Kidney (tissue), 14 donors: ENCODE data around the gene ZNF888. TPM values are rescaled to one million over a fixed set of nuclear protein-coding genes. Genes with fewer than 3 reads are reported as not detected.
"Not testable (repeated sequence)": the region's sequence is repeated elsewhere in the genome, so short reads cannot be mapped to it uniquely, and the experiment has no call there.

Source experiments
- DNase-seq, 5 donors: peaks; one replicate each; pipeline ENCODE4 v3.0.0-alpha.2; 2013 to 2020
- FAIRE-seq: peaks from 2 replicates; lab custom pipeline; 2012; peaks lifted over from hg19 to GRCh38; lab: Jason Lieb, UNC
- H3K27ac ChIP-seq, 2 donors: one replicate each; pipeline ENCODE4 v1.7.0; 2013; ENCODE audit warnings: low read depth in 2 of 2, low read length in 2 of 2, inconsistent platforms in 1 of 2
- H3K27me3 ChIP-seq: one replicate; pipeline ENCODE4 v1.7.1; 2013; ENCODE audit warnings: low read length, inconsistent platforms; ENCODE audit not compliant: control insufficient read depth, insufficient read depth
- H3K36me3 ChIP-seq, 3 donors: one replicate each; pipeline versions ENCODE4 v1.7.0 to v1.7.1; 2013; ENCODE audit warnings: low read length in 3 of 3, control low read depth in 1 of 3, inconsistent platforms in 1 of 3; ENCODE audit not compliant: insufficient read depth in 3 of 3, control insufficient read depth in 2 of 3
- H3K4me1 ChIP-seq, 3 donors: one replicate each; pipeline versions ENCODE4 v1.7.0 to v1.7.1; 2013; ENCODE audit warnings: low read length in 3 of 3, inconsistent platforms in 1 of 3, low read depth in 1 of 3; ENCODE audit not compliant: control insufficient read depth in 2 of 3, insufficient read depth in 2 of 3
- H3K4me3 ChIP-seq, 3 donors: one replicate each; pipeline versions ENCODE4 v1.7.0 to v1.8.1; 2013; ENCODE audit warnings: low read length in 3 of 3, control low read depth in 1 of 3, inconsistent platforms in 1 of 3
- H3K9ac ChIP-seq, 3 donors: one replicate each; pipeline versions ENCODE4 v1.7.0 to v1.7.1; 2013; ENCODE audit warnings: low read length in 3 of 3, control low read depth in 1 of 3, inconsistent platforms in 1 of 3
- H3K9me3 ChIP-seq, 3 donors: one replicate each; pipeline versions ENCODE4 v1.7.0 to v1.7.1; 2013; ENCODE audit warnings: low read length in 3 of 3, control low read depth in 1 of 3, inconsistent platforms in 1 of 3; ENCODE audit not compliant: control insufficient read depth in 2 of 3, insufficient read depth in 1 of 3
- CTCF ChIP-seq: IDR thresholded peaks from 3 replicates; pipeline ENCODE4 v1.5.1; 2012; ENCODE audit warnings: mild to moderate bottlenecking, moderate library complexity, borderline replicate concordance; ENCODE audit not compliant: insufficient read depth; ENCODE audit errors: extremely low read depth
- intact Hi-C: fragments of 100-400 bp; cut with DNase I; formaldehyde crosslinking; loops from one replicate; pipeline ENCODE4 v1.11.1; 2022
- polyA plus RNA-seq: library from polyadenylated mRNA; stranded (reverse); fragments of 350-450 nt; fragmentation: Illumina TruSeq; extraction: RNeasy Lipid Tissue Mini Kit (QIAGEN cat#74804); gene quantifications from one replicate; pipeline ENCODE4 v1.2.3, GENCODE V29; 2014; ENCODE audit warnings: low read depth, low replicate concordance; ENCODE audit not compliant: insufficient read depth
- total RNA-seq: library from RNA; stranded (reverse); fragmentation: NEBNext Ultra II Directional; extraction: Animal tissue kit (Norgen Biotek cat#: 25700); gene quantifications from one replicate; pipeline ENCODE4 v1.2.1, GENCODE V29; 2021
- donor health status: control.
- donor health status: control.
- donor health status: control.
- donor health status: control.
- donor health status: control.
- donor health status: DM: yes; HTN: yes; CAD: no.
- donor health status: Normal renal cell carcinoma (clear cell type).

Gene ZNF888
- total and polyA plus RNA-seq, 2 donors from 2014 or later, result 3.4 to 22.6 TPM

GRCh38 chr19:52901842-52902241 lies 21.4 kb downstream of the ZNF888 start:
- intact Hi-C loops, result no loop called here
- TF ChIP-seq CTCF, result no peak
- Histone ChIP-seq H3K4me3 (no peak overlapping the region), H3K27me3 (no peaks in the 10 kb centered on the region), H3K27ac (no peak overlapping the region), H3K9ac (no peak overlapping the region), H3K4me1 (peaks cover 0 to 6% (median 0%) of the 10 kb centered on the region in 3 donors), H3K36me3 (peaks cover 0 to 4% (median 3%) of the 10 kb centered on the region in 3 donors), H3K9me3 (peaks cover 0 to 2% (median 0%) of the 10 kb centered on the region in 3 donors)
- FAIRE-seq, result no peak
- DNase-seq, result peak in 1 of 5 donors; percentile 24

GRCh38 chr19:52898596-52898995 lies 24.6 kb downstream of the ZNF888 start:
- H3K36me3 ChIP-seq, intact Hi-C loops, FAIRE-seq, H3K9ac ChIP-seq, H3K4me1 ChIP-seq, H3K4me3 ChIP-seq, H3K27me3 ChIP-seq, H3K9me3 ChIP-seq: not testable (repeated sequence)
- H3K27ac ChIP-seq, result peak overlapping the region in 1 of 2 donors; percentile 96
- peak in 2 of 5 donors; percentile 14 to 23 for DNase-seq

- peak overlapping the region; percentile 55 to 98 (median 59) for H3K4me3 ChIP-seq
These were observed 25.1 kb downstream of the ZNF888 start for GRCh38 chr19:52898101-52898500.

More at GRCh38 chr19:52898101-52898500, 25.1 kb downstream of the ZNF888 start:
- TF ChIP-seq CTCF, result no peak
- Histone ChIP-seq H3K27ac (peak overlapping the region; percentile 87 to 96), H3K4me1 (peaks cover 0 to 6% (median 2%) of the 10 kb centered on the region in 3 donors), H3K9ac (peak overlapping the region; percentile 33 to 97 (median 43)), H3K27me3 (no peaks in the 10 kb centered on the region), H3K9me3 (no peaks in the 10 kb centered on the region), H3K36me3 (no peaks in the 10 kb centered on the region)
- no peak for FAIRE-seq
- DNase-seq, result peak in 2 of 5 donors; percentile 47 to 76
- intact Hi-C loops, result no loop called here
